HG03354 (cell line): ENCODE results near the gene HNRNPM.
"Not testable (repeated sequence)": the region's sequence is repeated elsewhere in the genome, so short reads cannot be mapped to it uniquely, and the experiment has no call there.

Source experiments
- ATAC-seq: cut with Tn5 transposase; IDR thresholded peaks from one replicate; pipeline ENCODE4 v1.9.1; 2021; ENCODE audit warnings: mild to moderate bottlenecking; ENCODE audit not compliant: unreplicated experiment, poor library complexity, severe bottlenecking

HNRNPM gene

DNA sequence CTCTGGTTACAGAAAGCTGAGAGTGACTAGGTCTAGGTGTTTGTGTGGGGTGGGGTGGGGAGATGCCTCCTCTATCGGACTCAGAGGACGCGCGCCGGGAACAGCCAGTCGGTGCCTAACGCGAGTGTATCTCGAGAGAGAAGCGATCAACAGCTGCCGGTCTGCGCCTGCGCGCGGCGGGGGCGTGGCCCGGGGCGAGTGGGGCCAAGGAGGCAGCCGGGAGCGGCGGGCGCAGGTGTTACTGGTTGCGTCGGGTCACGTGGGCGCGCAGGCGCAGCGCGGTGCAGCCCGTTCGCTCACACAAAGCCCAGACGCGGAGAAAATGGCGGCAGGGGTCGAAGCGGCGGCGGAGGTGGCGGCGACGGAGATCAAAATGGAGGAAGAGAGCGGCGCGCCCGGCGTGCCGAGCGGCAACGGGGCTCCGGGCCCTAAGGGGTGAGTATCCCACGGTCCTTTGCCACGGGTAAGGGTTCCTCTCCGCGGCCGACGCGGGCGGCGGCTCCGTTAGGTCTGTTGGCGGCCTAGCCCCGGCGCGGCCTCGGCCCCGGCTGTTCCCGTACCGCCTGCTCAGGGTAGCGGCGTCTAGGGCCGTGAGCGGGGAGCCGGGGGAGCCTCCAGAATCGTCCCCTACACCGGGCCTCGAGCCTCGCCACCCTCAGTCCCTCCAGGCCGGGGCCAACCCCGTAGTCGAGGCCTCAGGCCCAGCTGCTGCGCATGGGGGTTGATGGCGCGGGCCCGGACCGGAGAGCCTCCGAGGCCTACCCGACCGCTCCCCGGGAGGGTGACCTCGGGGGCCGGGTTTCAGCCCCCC, at the start of gene HNRNPM:
TSS of gene HNRNPM (plus strand) at position 299 of the 811 bp plus-strand sequence. CDS start at position 323, 24 bp downstream.
- ATAC-seq: peak; percentile 88

GRCh38 chr19:8395621-8396082, 49.1 kb upstream of the HNRNPM start:
- ATAC-seq: no peak

DNA sequence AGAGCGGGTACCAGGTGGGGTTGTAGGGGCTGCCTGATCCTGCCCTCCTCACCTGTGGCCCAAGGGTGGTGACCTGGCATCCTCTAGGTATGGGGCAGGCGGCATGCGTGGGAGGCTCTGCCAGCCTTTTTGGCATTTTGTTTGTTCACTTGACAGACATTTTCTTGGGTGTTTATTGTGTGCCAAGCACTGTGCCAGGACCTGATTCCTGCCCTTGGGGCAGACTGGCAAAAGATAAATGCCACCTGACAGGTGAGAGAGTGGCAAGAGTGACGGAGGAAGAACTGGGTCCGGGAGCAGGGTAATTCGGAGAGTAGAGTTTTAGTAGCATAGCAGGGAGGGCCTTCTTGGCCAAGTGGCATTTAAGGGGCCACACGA, 48.6 kb upstream of the HNRNPM start:
- ATAC-seq: no peak

- ATAC-seq: no peak
Measured at GRCh38 chr19:8396563-8397203, 48.1 kb upstream of the HNRNPM start.

- ATAC-seq: no peak
Measured at GRCh38 chr19:8397271-8397670, 47.5 kb upstream of the HNRNPM start.

DNA sequence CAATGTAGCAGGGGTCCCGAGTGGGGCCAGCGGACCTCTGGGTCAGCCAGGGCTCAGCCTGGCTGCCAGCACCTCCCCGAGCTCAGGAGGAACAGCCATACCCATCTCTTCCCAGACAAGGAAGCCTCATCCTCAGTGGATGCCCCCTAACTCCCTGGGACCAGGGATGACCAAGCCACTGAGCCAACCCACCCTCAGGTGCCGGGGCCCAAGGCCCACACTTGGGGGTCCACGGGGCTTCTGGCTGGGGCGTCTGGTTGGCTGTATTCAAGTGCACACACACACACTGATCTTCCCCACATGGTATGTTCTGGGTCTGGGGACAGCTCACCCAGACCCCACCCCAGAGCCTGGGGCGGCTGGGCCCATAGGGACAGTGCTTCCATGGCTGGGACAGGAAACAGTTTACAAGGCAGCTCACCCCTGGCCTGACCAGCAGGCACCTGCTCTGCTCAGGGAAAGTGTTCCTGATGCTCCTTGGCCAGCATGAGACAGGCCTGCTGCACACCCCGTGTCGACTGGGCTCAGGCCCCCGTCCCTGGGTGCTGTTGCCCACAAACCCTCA, 46.9 kb upstream of the HNRNPM start:
- ATAC-seq: no peak

GRCh38 chr19:8398311-8398771, 46.4 kb upstream of the HNRNPM start:
- no peak for ATAC-seq

DNA sequence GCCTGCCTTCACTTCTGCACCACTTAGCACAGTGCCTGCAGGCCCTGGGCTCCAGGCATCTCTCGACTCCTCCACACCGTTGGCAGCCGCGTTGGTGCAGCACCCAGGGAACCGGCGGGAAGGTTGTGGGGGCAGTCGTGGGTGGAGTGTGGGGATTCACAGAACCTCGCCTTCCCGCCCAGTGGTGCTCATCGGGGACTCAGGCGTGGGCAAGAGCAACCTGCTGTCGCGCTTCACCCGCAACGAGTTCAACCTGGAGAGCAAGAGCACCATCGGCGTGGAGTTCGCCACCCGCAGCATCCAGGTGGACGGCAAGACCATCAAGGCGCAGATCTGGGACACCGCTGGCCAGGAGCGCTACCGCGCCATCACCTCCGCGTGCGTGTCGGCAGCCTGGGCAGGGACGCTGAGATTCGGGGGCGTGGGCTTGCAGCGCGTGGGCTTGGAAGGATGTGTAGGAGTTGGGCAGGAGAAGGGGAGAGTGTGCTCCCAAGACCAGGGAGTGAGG, 45.0 kb upstream of the HNRNPM start:
- no peak for ATAC-seq

DNA sequence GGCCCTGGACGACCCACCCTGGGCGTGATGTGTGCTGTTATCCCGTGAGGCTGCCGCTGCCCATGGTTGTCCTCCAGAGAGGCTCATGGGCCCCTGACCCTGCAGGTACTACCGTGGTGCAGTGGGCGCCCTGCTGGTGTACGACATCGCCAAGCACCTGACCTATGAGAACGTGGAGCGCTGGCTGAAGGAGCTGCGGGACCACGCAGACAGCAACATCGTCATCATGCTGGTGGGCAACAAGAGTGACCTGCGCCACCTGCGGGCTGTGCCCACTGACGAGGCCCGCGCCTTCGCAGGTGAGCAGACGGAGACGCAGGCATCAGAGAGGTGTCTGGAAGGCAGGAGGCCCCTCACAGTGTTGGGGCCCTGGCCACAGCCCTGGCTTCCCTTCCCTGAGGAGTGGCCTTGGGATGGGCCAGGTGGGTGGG, 42.8 kb upstream of the HNRNPM start:
- no peak for ATAC-seq

- ATAC-seq: no peak
Measured at GRCh38 chr19:8403098-8403819, 41.5 kb upstream of the HNRNPM start.

- no peak for ATAC-seq
Measured at GRCh38 chr19:8403820-8404109, 41.0 kb upstream of the HNRNPM start.

DNA sequence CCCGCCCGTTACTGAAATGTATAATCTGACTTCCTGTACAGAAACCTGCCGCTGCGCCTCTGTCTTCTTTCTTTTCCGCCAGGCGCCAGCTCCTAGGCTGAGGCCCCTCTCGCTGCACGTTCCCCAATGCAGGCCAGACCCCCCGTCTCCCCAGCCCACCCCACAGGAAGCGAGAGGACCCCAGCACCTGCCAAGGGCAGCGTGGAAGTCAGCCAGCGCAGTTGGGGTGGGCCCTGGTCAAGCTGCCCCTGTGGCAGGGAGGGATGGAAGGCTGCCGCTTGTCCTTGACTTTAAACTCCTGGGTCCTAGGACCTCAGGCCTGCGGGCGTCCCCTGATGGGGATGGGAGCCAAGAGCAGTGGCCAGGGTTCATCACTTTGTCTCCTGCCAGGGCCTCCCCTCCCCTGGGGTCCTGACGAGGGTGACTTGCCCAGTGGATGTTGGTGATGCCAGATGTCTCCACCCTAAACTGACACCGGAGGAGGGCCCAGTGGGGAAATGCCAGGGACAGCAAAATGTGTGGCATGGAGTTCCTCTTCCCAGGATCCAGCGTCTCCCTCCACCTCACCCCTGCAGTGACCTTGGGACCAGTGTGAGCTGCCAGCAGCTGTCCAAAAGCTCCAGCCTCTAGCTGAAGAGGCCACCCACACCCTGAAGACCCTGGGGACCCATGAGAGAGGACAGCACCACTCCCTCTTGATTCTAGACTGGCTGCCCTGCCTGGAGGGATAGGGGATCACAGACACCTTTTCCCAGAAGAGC, 40.2 kb upstream of the HNRNPM start:
- no peak for ATAC-seq

DNA sequence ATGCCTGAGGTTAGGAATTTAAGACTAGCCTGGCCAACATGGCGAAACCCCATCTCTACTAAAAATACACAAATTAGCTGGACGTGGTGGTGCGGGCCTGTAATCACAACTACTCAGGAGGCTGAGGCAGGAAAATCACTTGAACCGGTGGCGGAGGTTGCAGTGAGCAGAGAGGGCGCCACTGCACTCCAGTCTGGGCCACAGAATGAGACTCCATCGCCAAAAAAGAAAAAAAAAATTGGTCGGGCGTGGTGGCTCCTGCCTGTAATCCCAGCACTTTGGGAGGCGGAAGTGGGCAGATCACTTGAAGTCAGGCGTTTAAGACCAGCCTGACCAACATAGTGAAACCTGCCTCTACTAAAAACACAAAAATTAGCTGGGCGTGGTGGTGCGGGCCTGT, 34.1 kb upstream of the HNRNPM start:
- not testable (repeated sequence) for ATAC-seq

DNA sequence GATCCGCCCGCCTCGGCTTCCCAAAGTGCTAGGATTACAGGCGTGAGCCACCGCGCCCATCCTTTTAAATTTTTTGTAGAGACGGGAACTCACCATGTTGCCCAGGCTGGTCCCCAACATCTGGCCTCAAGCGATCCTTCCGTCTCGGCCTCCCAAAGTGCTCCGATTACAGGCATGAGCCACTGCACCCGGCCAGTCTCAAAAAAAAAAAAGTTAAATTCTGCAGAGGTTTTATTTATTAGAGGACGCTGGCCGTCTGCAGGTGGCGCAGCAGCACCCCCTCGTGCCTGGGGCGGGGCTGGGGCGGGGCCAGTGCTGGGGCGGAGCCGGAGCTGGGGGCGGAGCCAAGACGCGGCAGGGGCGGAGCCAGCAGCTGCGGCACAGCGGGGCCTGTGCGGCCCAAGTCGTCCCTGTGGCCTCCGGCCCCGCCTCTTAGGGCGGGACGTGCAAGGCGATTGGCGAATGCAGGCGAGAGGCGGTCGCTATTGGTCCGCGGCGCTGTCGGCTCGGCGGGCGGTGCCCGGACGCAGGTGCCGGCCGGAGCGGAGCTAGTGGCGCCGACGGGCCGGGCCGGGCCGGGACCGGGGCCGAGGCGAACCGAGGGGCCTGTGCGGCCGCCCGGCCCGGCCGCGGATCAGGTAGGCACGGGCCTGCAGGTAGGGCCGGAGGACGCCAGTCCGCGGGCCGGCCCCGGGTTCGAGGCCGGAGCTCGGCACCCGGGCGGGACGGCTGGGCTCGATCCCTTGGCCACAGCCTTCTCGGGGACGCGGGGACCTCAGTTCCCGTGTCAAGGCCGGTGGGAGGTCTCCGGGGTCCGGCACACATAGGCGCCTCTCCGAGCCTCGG, 31.8 kb upstream of the HNRNPM start, which contains the start of gene MARCHF2:
TSS of gene MARCHF2 (plus strand) at position 523 of the 846 bp plus-strand sequence. CDS start 8,536 bp downstream, outside the sequence.
- ATAC-seq: peak; percentile 99

- peak; percentile 8 for ATAC-seq
Measured at GRCh38 chr19:8413629-8413995, 31.2 kb upstream of the HNRNPM start.

DNA sequence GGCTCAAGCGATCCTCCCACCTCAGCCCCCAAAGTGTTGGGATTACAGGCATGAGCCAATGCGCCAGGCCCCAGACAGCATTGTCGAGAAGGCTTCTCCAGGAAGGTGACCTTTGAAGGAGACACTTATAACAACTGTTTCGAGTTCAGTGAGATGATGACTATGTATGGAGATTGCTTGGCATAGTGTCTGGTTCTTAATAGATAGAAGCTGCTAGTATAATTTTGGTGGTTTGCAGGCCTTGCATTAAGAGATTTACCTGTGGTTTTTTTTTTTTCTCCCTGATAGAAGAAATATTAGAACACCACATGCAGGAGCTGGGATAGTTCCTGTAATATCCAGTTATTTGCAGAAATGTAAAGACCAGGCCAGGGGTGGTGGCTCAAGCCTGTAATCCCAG, 28.0 kb upstream of the HNRNPM start:
- no peak for ATAC-seq

- no peak for ATAC-seq
Measured at GRCh38 chr19:8421484-8422461, 23.0 kb upstream of the HNRNPM start.
